Heart right ventricle (tissue), 16 donors: Measurements from ENCODE around the gene IL18R1. TPM values are rescaled to one million over a fixed set of nuclear protein-coding genes. Genes with fewer than 3 reads are reported as not detected.

Source experiments
- ATAC-seq, 8 donors: fragments of 200-7000 bp; cut with Tn5 transposase; one replicate each; pipeline ENCODE4 v1.9.1; 2020; ENCODE audit warnings: mild to moderate bottlenecking in 8 of 8, moderate library complexity in 8 of 8, moderate number of reproducible peaks in 1 of 8
- DNase-seq, 2 donors: peaks; one replicate each; pipeline ENCODE4 v3.0.0-alpha.2; 2020
- H3K27ac ChIP-seq, 10 donors: fragments of 200-600 bp; sonication (generic) in 2 of 10; one replicate each; pipeline versions ENCODE4 v1.5.0 to v1.8.0; 2020 to 2022; ENCODE audit warnings: mild to moderate bottlenecking in 3 of 10
- H3K27me3 ChIP-seq, 7 donors: fragments of 200-600 bp; one replicate each; pipeline ENCODE4 v1.8.0; 2021 to 2022; ENCODE audit warnings: mild to moderate bottlenecking in 2 of 7
- H3K36me3 ChIP-seq, 9 donors: fragments of 200-600 bp; sonication (generic) in 1 of 9; one replicate each; pipeline versions ENCODE4 v1.5.0 to v1.8.0; 2020 to 2022; ENCODE audit warnings: mild to moderate bottlenecking in 2 of 9
- H3K4me1 ChIP-seq, 9 donors: fragments of 200-600 bp; sonication (generic) in 1 of 9; one replicate each; pipeline versions ENCODE4 v1.5.0 to v1.8.0; 2020 to 2022; ENCODE audit warnings: mild to moderate bottlenecking in 4 of 9
- H3K4me3 ChIP-seq, 10 donors: fragments of 200-600 bp; sonication (generic) in 2 of 10; one replicate each; pipeline versions ENCODE4 v1.5.0 to v1.8.0; 2020 to 2022; ENCODE audit warnings: mild to moderate bottlenecking in 7 of 10, moderate library complexity in 2 of 10
- H3K9me3 ChIP-seq, 11 donors: fragments of 200-600 bp in 10 of 11; sonication (generic) in 2 of 11; one replicate each; pipeline versions ENCODE4 v1.5.0 to v1.8.0; 2013 to 2022; ENCODE audit warnings: mild to moderate bottlenecking in 2 of 11, control low read depth in 1 of 11, moderate library complexity in 1 of 11
- CTCF ChIP-seq, 9 donors: fragments of 200-600 bp; sonication (generic) in 2 of 9; IDR thresholded peaks; one replicate each; pipeline versions ENCODE4 v1.5.0 to v1.8.0; 2021 to 2022; ENCODE audit warnings: antibody characterized with exemption in 9 of 9, mild to moderate bottlenecking in 5 of 9, moderate library complexity in 1 of 9
- WGBS, 2 donors: extraction: QIAGEN DNeasy Blood & Tissue Kit; methylation state at CpG; one replicate each; pipeline ENCODE4 v1.1.7; 2013; ENCODE audit warnings: inconsistent platforms in 1 of 2; 5-methylcytosine and 5-hydroxymethylcytosine counted together
- intact Hi-C, 10 donors: fragments of 100-400 bp; cut with DNase I; formaldehyde crosslinking; loops; one replicate each; pipeline versions ENCODE4 v1.11.1 to v1.14.2; 2022
- polyA plus RNA-seq, 2 donors: library from polyadenylated mRNA; stranded (reverse); fragments of 200-250 nt; gene quantifications; one replicate each; pipeline ENCODE4 v1.2.3, GENCODE V29; 2013
- total RNA-seq, 10 donors: library from RNA; stranded (reverse); fragmentation: NEBNext Ultra II Directional in 3 of 10; extraction: Animal tissue kit (Norgen Biotek cat#: 25700) in 3 of 10; gene quantifications; one replicate each; pipeline versions ENCODE4 v1.2.1 to v1.2.4, GENCODE V29; 2021 to 2023
- donor health status: Arrhythmogenic right ventricular cardiomyopathy.
- donor health status: ischemic (EF 13 %, LVEDD 7.1; RV severe dilation, severe dysfunction).
- donor health status: healthy with polysubstance abuse.
- donor health status: DM: no; HTN: yes; CAD: no.
- donor health status: DM: no; HTN: no; CAD: no.
- donor health status: ischemic (EF 25% LVEDD 6.9; RV normal size, moderate dysfunction).
- donor health status: ischemic (EF 25% LVEDD 5.7; RV mildly dilated, moderate dysfunction).
- donor health status: healthy.
- donor health status: DM: yes; HTN: yes; CAD: no.
- donor health status: Ischemic cardiomyopathy.
- donor health status: ischemic (EF 35%, LVEDD 5.7; RV mildly dilated, moderate dysfunction).
- donor health status: nonischemic (EF 11% LVEDD 7.7; RV severe dilation, severe dysfunction).
- donor health status: DM: yes; HTN: yes; CAD: no.
- donor health status: PGD.
- donor health status: ischemic (EF 29% LVEDD 5.4; RV normal size, mild dysfunction).
- donor health status: nonischemic (EF 23%, LVEDD 6.1; RV moderate dilation, normal function).

The IL18R1 gene
- total and polyA plus RNA-seq, 12 donors, result 0.06 to 4.9 (median 1.2) TPM

- Histone ChIP-seq H3K27ac (peak overlapping the region in 1 of 10 donors; percentile 48), H3K27me3 (no peaks in the 10 kb centered on the region), H3K36me3 (peaks cover 0 to 42% (median 0%) of the 10 kb centered on the region in 9 donors), H3K4me1 (peaks cover 0 to 5% (median 0%) of the 10 kb centered on the region in 9 donors), H3K4me3 (no peak overlapping the region), H3K9me3 (peaks cover 0 to 24% (median 16%) of the 10 kb centered on the region in 11 donors)
- intact Hi-C loops, result loop anchor here in 3 of 10 donors (10.0 kb wide), 3 partner anchors 63 to 353 kb away; no protein-coding TSS in a partner anchor
- TF ChIP-seq CTCF (IDR thresholded peaks at IDR 0.05), result no peak
- DNase-seq (no peak), ATAC-seq (peak in 1 of 8 donors; percentile 9)
- 83 to 85% methylated on average over 6 of the region's 6 CpGs for WGBS, 2 donors
These were observed 11.9 kb downstream of the IL18R1 start for GRCh38 chr2:102367331-102367971.

GRCh38 chr2:102368461-102369109 is 13.0 kb downstream of the IL18R1 start:
- H3K4me1 ChIP-seq, result peaks cover 0 to 5% (median 0%) of the 10 kb centered on the region in 9 donors
- no peak for DNase-seq
- 89 to 90% methylated on average over 5 of the region's 5 CpGs for WGBS, 2 donors
- peaks cover 0 to 32% (median 0%) of the 10 kb centered on the region in 9 donors for H3K36me3 ChIP-seq
- intact Hi-C loops, result loop anchor here in 3 of 10 donors (10.0 kb wide), 3 partner anchors 64 to 354 kb away; no protein-coding TSS in a partner anchor
- no peak for ATAC-seq
- no peak for TF ChIP-seq CTCF (IDR thresholded peaks at IDR 0.05)
- H3K27ac ChIP-seq, result peak overlapping the region in 1 of 10 donors; percentile 38
- peaks cover 0 to 25% (median 16%) of the 10 kb centered on the region in 11 donors for H3K9me3 ChIP-seq
- no peak overlapping the region for H3K4me3 ChIP-seq
- no peaks in the 10 kb centered on the region for H3K27me3 ChIP-seq

GRCh38 chr2:102369866-102370265 is 14.3 kb downstream of the IL18R1 start:
- H3K27ac ChIP-seq, result no peak overlapping the region
- no peak overlapping the region for H3K4me3 ChIP-seq
- 91 to 93% methylated on average over 1 of the region's 1 CpG for WGBS, 2 donors
- DNase-seq (no peak), ATAC-seq (no peak)
- no peak for TF ChIP-seq CTCF (IDR thresholded peaks at IDR 0.05)
- peaks cover 0 to 5% (median 0%) of the 10 kb centered on the region in 9 donors for H3K4me1 ChIP-seq
- peaks cover 0 to 27% (median 16%) of the 10 kb centered on the region in 11 donors for H3K9me3 ChIP-seq
- H3K36me3 ChIP-seq, result peaks cover 0 to 19% (median 0%) of the 10 kb centered on the region in 9 donors
- no peaks in the 10 kb centered on the region for H3K27me3 ChIP-seq
- intact Hi-C loops, result loop anchor here in 3 of 10 donors (10.0 kb wide), 3 partner anchors 65 to 355 kb away; no protein-coding TSS in a partner anchor

GRCh38 chr2:102376052-102376591 is 20.5 kb downstream of the IL18R1 start:
- H3K27me3 ChIP-seq, result no peaks in the 10 kb centered on the region
- H3K4me1 ChIP-seq, result no peaks in the 10 kb centered on the region
- H3K27ac ChIP-seq, result no peak overlapping the region
- peaks cover 0 to 3% (median 0%) of the 10 kb centered on the region in 11 donors for H3K9me3 ChIP-seq
- 75 to 85% methylated on average over 1 of the region's 1 CpG for WGBS, 2 donors
- intact Hi-C loops, result no loop called here
- H3K36me3 ChIP-seq, result peaks cover 0 to 8% (median 0%) of the 10 kb centered on the region in 9 donors
- no peak for TF ChIP-seq CTCF (IDR thresholded peaks at IDR 0.05)
- ATAC-seq, result no peak
- DNase-seq, result no peak
- H3K4me3 ChIP-seq, result no peak overlapping the region
